ENCODE data around the gene NDUFA11. TPM values are rescaled to one million over a fixed set of nuclear protein-coding genes. Genes with fewer than 3 reads are reported as not detected.

NDUFA11 gene
- total RNA-seq (2014; rRNA removed; shearing (Covaris generic)) (217 and 293 TPM in 2 replicates), total RNA-seq (2022) (248 and 280 TPM in 2 replicates), Bru-seq, nascent RNA (percentile 71 among the genes with signal in this experiment), BruChase-seq, experiment 1, labeled RNA remaining after a 6-hour chase (percentile 83 among the genes with signal in this experiment), BruChase-seq, experiment 2, labeled RNA remaining after a 2-hour chase (percentile 71 among the genes with signal in this experiment)
- long read RNA-seq, transcript NDUFA11-205 (3 exons, 2,154 nt): minor isoform, 14 of 211 reads
- long read RNA-seq, transcript NDUFA11-201 (4 exons, 539 nt): major isoform, 168 of 211 reads
- long read RNA-seq, partial matches to known transcripts: 3 of 211 reads
- long read RNA-seq, other reads (novel, unspliced or antisense): 20 of 211 reads

DNA sequence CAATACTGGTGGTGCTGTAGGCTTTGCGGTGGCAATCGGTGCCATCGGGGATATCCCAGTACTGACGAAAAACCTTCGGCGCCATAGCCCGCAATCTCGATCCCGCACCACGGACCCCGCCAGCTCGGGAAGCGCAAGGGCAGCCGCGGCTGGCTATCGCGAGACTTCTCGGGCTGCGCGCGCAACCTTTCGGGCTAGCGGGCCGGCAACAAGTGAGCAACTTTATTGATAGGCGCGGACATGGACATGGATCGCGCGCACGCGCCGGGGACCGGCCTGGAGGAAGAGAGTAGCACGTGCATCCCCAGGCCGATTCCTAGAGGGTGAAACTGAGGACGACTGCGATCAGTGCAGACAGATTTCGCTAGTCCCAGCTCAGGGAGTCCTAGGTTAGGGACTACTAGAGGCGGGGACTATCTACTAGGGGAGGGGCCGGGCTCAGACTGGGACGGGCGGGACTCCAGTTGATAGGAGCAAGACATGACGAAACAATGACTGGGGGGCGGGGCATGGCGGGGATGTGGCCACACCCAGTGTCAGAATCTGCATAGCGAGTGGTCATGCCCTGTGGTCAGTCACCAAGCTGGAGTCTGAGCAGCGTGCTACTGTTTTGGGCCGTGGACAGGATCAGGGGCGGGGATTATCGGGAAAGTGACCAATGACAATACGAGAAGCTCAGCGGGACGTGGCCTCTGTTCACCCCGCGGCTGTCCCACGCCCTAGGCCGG, at the start of gene NDUFA11:
Gene NDUFA11 (minus strand): TSS at position 167 of the 728 bp plus-strand sequence. CDS start 82 bp downstream, at position 85.
- Histone ChIP-seq H2AFZ (ENCODE audit: low read length) (peak within 1 kb of the TSS; percentile 57), H3K4me2 (ENCODE audit: low read length) (peak within 1 kb of the TSS; percentile 73), H3K9me2 (ENCODE audit: insufficient read depth, low read length) (no peaks in the 10 kb centered on the region), H3K9me3 (ENCODE audit: low read length) (no peaks in the 10 kb centered on the region), H3K36me3 (ENCODE audit: insufficient read depth, low read length) (peaks cover 21% of the 10 kb centered on the region), H3K79me2 (ENCODE audit: insufficient read depth, low read depth, low read length) (peaks cover 38% of the 10 kb centered on the region), H3K27ac (ENCODE audit: low read depth, low read length, poor library complexity, severe bottlenecking) (peak within 1 kb of the TSS; percentile 78), H3K4me1 (ENCODE audit: insufficient read depth, low read length, poor library complexity, severe bottlenecking) (peaks cover 15% of the 10 kb centered on the region), H4K20me1 (ENCODE audit: insufficient read depth, low read length) (no peaks in the 10 kb centered on the region), H3K4me3 (ENCODE audit: low read depth, low read length, poor library complexity, severe bottlenecking) (peak within 1 kb of the TSS; percentile 89)
- ChIA-PET CTCF (ENCODE audit: unreplicated experiment) (interaction anchor here (3.4 kb wide), 1 partner anchor 100 kb away, joined by 12 read pairs; no protein-coding TSS in a partner anchor), POLR2A (interaction anchor here (0.6 to 1.3 kb wide), 7 partner anchors 9 to 116 kb away, joined by 3 to 5 read pairs (median 3); no protein-coding TSS in a partner anchor)
- intact Hi-C loops (cut with micrococcal nuclease; ENCODE audit: unreplicated experiment): loop anchor here (1.0 to 10.0 kb wide), 5 partner anchors 49 to 217 kb away; partner anchors contain the start of gene RANBP3
- peak; percentile 96 for DNase-seq (ENCODE audit: low spot score)
- no TSS peak for BruUV-seq (replicated peaks)
- TF ChIP-seq EZH2phosphoT487 (IDR thresholded peaks at IDR 0.05; ENCODE audit: borderline replicate concordance, low read depth, low read length): no peak
- TF ChIP-seq, protein P1, sequence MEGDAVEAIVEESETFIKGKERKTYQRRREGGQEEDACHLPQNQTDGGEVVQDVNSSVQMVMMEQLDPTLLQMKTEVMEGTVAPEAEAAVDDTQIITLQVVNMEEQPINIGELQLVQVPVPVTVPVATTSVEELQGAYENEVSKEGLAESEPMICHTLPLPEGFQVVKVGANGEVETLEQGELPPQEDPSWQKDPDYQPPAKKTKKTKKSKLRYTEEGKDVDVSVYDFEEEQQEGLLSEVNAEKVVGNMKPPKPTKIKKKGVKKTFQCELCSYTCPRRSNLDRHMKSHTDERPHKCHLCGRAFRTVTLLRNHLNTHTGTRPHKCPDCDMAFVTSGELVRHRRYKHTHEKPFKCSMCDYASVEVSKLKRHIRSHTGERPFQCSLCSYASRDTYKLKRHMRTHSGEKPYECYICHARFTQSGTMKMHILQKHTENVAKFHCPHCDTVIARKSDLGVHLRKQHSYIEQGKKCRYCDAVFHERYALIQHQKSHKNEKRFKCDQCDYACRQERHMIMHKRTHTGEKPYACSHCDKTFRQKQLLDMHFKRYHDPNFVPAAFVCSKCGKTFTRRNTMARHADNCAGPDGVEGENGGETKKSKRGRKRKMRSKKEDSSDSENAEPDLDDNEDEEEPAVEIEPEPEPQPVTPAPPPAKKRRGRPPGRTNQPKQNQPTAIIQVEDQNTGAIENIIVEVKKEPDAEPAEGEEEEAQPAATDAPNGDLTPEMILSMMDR (conservative IDR thresholded peaks at IDR 0.05; ENCODE audit: low read length): no peak

DNA sequence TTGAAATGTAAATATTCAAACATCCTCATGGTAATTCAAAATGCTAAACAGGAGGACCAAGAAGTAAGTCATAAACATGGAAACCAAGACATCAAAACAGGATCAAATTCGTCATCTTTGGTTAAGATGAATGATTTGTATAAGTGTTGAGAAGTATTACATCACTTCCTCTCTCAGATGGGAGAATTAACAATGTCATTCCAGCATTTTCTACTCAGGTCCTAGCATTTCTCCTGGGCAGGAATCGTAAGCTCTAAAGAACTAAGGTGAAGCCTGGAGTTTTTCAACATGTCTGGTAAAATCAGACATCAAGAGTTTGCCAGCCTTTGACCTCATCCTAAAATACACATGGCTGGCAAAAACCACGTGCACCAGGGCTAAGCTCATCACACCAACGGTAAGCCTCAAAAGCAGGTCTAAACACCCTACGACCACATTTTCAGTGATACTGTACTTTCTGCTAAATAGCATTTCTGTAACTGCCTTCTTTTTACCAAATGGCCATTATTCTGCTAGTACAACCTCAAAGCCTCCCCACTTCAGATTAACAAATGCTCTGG, 49.5 kb upstream of the NDUFA11 start:
- Histone ChIP-seq H3K4me3 (ENCODE audit: low read depth, low read length, poor library complexity, severe bottlenecking) (peak overlapping the region; percentile 1), H3K79me2 (ENCODE audit: insufficient read depth, low read depth, low read length) (peaks cover 93% of the 10 kb centered on the region), H3K9me3 (ENCODE audit: low read length) (no peaks in the 10 kb centered on the region), H3K27ac (ENCODE audit: low read depth, low read length, poor library complexity, severe bottlenecking) (peak overlapping the region; percentile 96), H3K4me2 (ENCODE audit: low read length) (peak overlapping the region; percentile 80), H3K4me1 (ENCODE audit: insufficient read depth, low read length, poor library complexity, severe bottlenecking) (peaks cover 88% of the 10 kb centered on the region), H3K36me3 (ENCODE audit: insufficient read depth, low read length) (peaks cover 38% of the 10 kb centered on the region; the same call in 1 of the 2 replicates), H4K20me1 (ENCODE audit: insufficient read depth, low read length) (no peaks in the 10 kb centered on the region; the same call in 1 of the 2 replicates), H2AFZ (ENCODE audit: low read length) (no peak overlapping the region), H3K9me2 (ENCODE audit: insufficient read depth, low read length) (no peaks in the 10 kb centered on the region)
- CTCF ChIA-PET (ENCODE audit: unreplicated experiment): interaction anchor here (0.7 kb wide), 1 partner anchor 264 kb away, joined by 4 read pairs; no protein-coding TSS in a partner anchor
- POLR2A ChIA-PET: interaction anchor here (0.7 to 1.2 kb wide), 2 partner anchors 49 to 126 kb away, joined by 3 read pairs; no protein-coding TSS in a partner anchor
- intact Hi-C loops (cut with micrococcal nuclease; ENCODE audit: unreplicated experiment): loop anchor here (5.0 kb wide), 1 partner anchor 51 kb away; the partner anchor contains the start of genes NDUFA11 and VMAC
- TF ChIP-seq EZH2phosphoT487 (IDR thresholded peaks at IDR 0.05; ENCODE audit: borderline replicate concordance, low read depth, low read length): no peak
- TF ChIP-seq, protein P1 (conservative IDR thresholded peaks at IDR 0.05; ENCODE audit: low read length): no peak
- DNase-seq (ENCODE audit: low spot score): no peak
- TSS peak; percentile 22 for BruUV-seq (replicated peaks)

Measured in OCI-LY7 (cell line).